ENCODE results near the gene SLC9A8. TPM values are rescaled to one million over a fixed set of nuclear protein-coding genes. Genes with fewer than 3 reads are reported as not detected.

Gene SLC9A8
- total and polyA plus RNA-seq, 4 donors, result 9.3 to 14.0 (median 11.3) TPM

DNA sequence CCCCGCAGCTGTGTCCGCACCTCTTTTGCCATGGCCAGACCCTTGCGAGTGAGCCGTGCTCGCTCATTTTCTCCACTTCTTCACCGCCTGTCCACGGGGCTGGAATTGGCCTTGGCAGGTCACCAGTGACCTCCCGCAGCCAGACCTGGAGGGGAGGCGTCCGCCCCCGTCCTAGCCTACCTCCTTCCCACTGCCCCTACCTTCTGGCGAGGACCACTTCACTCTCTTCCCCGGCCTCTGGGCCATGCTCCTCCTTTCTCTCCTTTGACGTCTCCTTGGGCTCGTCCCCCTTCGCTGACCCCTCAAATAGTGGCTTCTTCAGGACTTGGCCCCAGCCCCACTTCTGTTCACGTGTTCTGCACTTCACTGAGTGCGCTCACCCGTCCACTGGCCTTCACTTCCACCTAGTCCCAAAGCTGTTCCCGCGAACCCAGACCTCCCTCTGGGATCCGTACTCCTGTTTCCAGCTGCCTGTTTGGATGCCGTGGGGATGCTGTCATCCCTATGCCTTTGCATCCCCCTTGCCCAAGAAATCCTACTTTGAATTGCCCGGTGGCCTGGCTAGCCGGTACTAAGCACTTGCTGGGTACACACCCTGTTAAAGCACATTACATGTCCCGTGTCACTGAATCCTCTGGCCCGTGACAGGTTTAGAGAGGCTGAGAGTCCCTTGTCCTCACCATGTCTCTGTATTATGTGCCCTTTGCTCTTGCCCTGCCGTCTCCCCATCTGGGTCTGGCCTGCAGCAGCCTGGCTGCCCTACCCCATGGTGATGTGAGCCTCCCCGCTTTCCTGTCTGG is 69.7 kb downstream of the SLC9A8 start:
- Histone ChIP-seq H3K4me1 (ENCODE audit: control insufficient read depth, insufficient read depth, low read length) (peaks cover 9% of the 10 kb centered on the region), H3K9me3 (ENCODE audit: control insufficient read depth, insufficient read depth, low read length) (no peaks in the 10 kb centered on the region), H3K27ac (ENCODE audit: low read depth, low read length) (no peak overlapping the region), H3K27me3 (ENCODE audit: control insufficient read depth, insufficient read depth, low read length) (no peaks in the 10 kb centered on the region), H3K4me3 (ENCODE audit: low read depth, low read length) (no peak overlapping the region), H3K36me3 (ENCODE audit: control insufficient read depth, insufficient read depth, low read length) (peaks cover 71% of the 10 kb centered on the region)
- WGBS (ENCODE audit: insufficient coverage), result 86% methylated on average over 26 of the region's 29 CpGs
- DNase-seq (ENCODE audit: low read depth in 4 of 6, low spot score in 6 of 6), result no peak

DNA sequence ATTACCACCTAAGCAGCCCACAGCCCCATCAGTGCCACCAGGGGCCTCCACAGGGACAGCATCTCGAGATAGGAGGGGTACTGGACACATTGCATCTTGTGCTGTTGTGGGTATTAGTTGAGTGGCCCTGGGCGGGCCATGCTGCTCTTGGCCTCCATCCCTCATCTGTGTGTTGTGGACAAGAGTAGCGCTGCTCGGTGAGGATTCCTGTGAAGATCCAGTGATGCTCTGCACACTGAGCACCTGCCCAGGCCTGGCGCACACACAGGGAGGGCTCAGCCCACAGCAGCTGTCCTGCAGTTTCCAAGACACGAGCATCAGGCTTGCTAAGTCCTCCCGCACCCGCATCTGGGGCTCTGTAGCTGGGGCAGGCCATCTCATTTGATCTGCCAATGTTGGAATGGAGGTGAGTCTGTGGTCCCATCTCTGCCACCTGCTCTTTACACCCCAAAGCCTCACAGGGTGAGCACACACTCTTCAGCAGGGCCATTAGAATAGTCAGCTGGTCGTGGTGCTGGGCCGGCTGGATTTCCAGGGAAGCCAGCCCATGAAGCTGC is 70.7 kb downstream of the SLC9A8 start:
- H3K4me1 ChIP-seq (ENCODE audit: control insufficient read depth, insufficient read depth, low read length), result peaks cover 19% of the 10 kb centered on the region
- WGBS (ENCODE audit: insufficient coverage), result 91% methylated on average over 7 of the region's 10 CpGs
- no peak for DNase-seq (ENCODE audit: low read depth in 4 of 6, low spot score in 6 of 6)
- H3K9me3 ChIP-seq (ENCODE audit: control insufficient read depth, insufficient read depth, low read length), result no peaks in the 10 kb centered on the region
- no peak overlapping the region for H3K27ac ChIP-seq (ENCODE audit: low read depth, low read length)
- H3K27me3 ChIP-seq (ENCODE audit: control insufficient read depth, insufficient read depth, low read length), result no peaks in the 10 kb centered on the region
- H3K36me3 ChIP-seq (ENCODE audit: control insufficient read depth, insufficient read depth, low read length), result peaks cover 79% of the 10 kb centered on the region
- no peak overlapping the region for H3K4me3 ChIP-seq (ENCODE audit: low read depth, low read length)

DNA sequence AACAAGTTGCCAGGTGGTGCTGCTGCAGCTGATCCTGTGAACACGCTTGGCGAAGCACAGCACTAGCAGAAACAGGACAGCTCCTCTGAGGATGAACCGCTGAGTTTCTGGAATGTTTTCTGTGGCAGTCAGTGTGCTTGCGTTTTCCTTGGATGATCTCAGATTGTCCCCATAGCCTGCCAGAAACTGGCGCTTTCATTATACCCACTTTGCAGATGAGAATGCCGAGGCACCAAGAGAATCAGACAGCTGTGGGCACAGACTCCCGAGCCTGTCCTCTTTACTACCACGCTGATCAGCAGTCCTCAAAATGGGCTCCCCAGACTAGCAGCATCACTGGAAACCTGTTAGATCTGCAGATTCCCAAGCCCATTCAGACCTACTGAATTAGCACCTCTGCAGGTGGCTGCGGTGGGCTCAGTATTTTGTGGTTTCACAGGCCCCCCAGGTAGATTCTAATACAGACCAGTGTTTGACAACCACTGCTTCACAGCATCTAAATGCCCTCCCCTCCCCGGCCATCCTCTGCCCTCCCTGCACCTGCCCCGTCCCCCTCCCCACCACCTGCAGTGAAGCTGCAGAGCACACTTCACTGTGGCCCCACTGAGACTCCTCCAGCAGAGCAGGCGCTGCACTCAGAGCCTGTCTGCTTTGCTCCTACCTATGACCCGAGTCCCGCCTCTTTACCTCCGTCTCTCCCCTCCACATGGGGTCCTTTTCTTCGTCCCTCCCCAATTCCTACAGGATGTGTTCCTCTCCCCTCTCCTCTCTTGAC is 73.1 kb downstream of the SLC9A8 start:
- no peak for DNase-seq (ENCODE audit: low read depth in 4 of 6, low spot score in 6 of 6)
- H3K27ac ChIP-seq (ENCODE audit: low read depth, low read length), result no peak overlapping the region
- H3K36me3 ChIP-seq (ENCODE audit: control insufficient read depth, insufficient read depth, low read length), result peaks cover 82% of the 10 kb centered on the region
- H3K4me3 ChIP-seq (ENCODE audit: low read depth, low read length), result no peak overlapping the region
- 77% methylated on average over 16 of the region's 16 CpGs for WGBS (ENCODE audit: insufficient coverage)
- no peaks in the 10 kb centered on the region for H3K27me3 ChIP-seq (ENCODE audit: control insufficient read depth, insufficient read depth, low read length)
- H3K9me3 ChIP-seq (ENCODE audit: control insufficient read depth, insufficient read depth, low read length), result no peaks in the 10 kb centered on the region
- peaks cover 43% of the 10 kb centered on the region for H3K4me1 ChIP-seq (ENCODE audit: control insufficient read depth, insufficient read depth, low read length)

DNA sequence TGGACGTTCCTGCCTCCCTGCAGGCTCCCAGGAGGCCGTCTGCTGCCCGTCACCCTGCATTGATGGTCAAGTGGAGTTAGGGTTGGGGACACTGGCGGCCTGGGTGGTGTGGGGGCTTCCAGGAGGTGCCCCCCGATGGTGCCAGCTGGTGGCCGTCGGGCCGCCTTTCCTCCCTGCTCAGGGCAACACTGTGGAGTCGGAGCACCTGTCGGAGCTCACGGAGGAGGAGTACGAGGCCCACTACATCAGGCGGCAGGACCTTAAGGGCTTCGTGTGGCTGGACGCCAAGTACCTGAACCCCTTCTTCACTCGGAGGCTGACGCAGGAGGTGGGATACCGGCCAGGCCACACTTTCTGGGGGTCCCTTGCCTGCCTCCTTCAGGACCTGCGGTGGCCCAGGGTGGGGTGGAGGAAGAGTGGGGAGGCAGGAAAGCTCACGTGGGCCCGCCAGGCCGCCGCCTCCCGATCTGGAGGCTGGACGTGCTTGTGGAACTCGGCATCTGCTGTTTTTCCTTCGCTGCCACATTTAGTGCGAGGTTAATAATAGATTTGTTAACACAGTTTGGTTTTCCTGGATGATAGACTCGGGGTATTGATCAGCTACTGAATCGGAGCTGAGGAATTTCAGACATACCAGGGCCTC is 74.1 kb downstream of the SLC9A8 start:
- Histone ChIP-seq H3K27ac (ENCODE audit: low read depth, low read length) (peak overlapping the region; percentile 2), H3K4me1 (ENCODE audit: control insufficient read depth, insufficient read depth, low read length) (peaks cover 53% of the 10 kb centered on the region)

DNA sequence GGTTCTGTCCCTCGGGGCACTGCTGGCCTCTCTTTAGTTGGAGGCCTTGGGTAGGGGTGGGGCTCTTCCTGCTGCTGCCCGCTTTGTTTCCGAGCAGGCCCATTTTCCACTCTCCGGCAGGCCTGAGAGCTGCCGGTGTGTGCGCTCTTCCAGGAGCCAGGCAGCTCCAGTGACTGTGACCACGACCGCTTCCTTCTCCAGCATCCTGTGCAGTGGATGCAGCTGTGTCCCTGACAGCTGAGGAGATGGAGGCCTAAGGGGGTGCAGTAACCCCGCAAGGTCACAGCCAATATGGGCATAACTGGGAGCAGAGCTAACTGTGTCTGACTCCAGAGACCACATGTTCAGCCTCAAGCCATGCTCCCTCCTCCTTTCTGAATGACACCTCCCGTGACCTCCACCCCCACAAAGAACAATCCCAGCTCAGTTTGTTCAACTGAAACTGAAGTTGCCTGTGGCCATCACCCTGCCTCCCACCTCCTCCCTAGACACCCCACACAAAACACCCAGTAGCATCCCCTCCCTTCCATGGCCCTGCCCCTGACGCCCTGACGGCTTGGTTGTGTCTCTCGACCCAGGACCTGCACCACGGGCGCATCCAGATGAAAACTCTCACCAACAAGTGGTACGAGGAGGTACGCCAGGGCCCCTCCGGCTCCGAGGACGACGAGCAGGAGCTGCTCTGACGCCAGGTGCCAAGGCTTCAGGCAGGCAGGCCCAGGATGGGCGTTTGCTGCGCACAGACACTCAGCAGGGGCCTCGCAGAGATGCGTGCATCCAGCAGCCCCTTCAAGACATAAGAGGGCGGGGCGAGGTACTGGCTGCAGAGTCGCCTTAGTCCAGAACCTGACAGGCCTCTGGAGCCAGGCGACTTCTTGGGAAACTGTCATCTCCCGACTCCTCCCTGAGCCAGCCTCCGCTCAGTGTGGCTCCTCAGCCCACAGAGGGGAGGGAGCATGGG is 74.9 kb downstream of the SLC9A8 start:
- Histone ChIP-seq H3K4me1 (ENCODE audit: control insufficient read depth, insufficient read depth, low read length) (peaks cover 60% of the 10 kb centered on the region), H3K9me3 (ENCODE audit: control insufficient read depth, insufficient read depth, low read length) (no peaks in the 10 kb centered on the region), H3K4me3 (ENCODE audit: low read depth, low read length) (no peak overlapping the region), H3K27me3 (ENCODE audit: control insufficient read depth, insufficient read depth, low read length) (no peaks in the 10 kb centered on the region), H3K36me3 (ENCODE audit: control insufficient read depth, insufficient read depth, low read length) (peaks cover 73% of the 10 kb centered on the region), H3K27ac (ENCODE audit: low read depth, low read length) (peak overlapping the region; percentile 13)
- WGBS (ENCODE audit: insufficient coverage), result 82% methylated on average over 32 of the region's 32 CpGs
- DNase-seq (ENCODE audit: low read depth in 4 of 6, low spot score in 6 of 6), result no peak

More for the DNA sequence above, 74.1 kb downstream of the SLC9A8 start:
- DNase-seq (ENCODE audit: low read depth in 4 of 6, low spot score in 6 of 6), result peak in 1 of 6 donors; percentile 65
- Histone ChIP-seq H3K9me3 (ENCODE audit: control insufficient read depth, insufficient read depth, low read length) (no peaks in the 10 kb centered on the region), H3K36me3 (ENCODE audit: control insufficient read depth, insufficient read depth, low read length) (peaks cover 79% of the 10 kb centered on the region), H3K4me3 (ENCODE audit: low read depth, low read length) (no peak overlapping the region), H3K27me3 (ENCODE audit: control insufficient read depth, insufficient read depth, low read length) (no peaks in the 10 kb centered on the region)
- WGBS (ENCODE audit: insufficient coverage), result 81% methylated on average over 25 of the region's 30 CpGs

DNA sequence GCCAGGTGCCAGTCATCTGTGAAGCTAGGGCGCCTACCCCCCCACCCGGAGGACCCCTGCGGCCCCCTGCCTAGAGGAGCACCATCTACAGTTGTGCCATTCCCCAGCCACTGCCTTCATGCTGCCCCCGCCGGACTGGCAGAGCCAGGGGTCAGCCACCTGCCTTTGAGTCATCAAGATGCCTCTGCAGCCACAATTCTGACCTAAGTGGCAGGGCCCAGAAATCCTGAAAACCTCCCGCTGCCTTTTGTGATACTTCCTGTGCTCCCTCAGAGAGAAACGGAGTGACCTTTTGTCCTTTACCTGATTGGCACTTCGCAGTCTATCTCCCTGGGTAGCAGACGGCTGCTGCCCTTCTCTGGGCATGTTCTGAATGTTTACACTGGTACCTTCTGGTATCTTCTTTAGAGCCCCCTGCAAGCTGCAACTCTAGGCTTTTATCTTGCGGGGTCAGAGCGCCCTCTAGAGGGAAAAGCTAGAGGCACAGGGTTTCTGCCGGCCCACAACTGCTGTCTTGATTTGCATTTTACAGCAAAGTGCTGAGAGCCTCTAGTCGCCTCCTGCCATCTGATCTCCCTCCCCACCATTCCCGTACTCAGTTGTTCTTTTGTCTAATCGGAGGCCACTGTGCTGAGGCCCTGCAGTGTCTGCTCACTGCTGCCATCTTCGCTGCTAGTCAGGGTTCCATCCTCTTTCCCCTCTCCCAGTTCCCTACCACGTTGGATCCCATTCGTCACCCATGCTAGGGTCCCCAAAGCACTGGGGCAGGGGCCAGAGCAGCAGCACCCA is 75.8 kb downstream of the SLC9A8 start:
- peaks cover 70% of the 10 kb centered on the region for H3K36me3 ChIP-seq (ENCODE audit: control insufficient read depth, insufficient read depth, low read length)
- H3K4me3 ChIP-seq (ENCODE audit: low read depth, low read length), result no peak overlapping the region

DNA sequence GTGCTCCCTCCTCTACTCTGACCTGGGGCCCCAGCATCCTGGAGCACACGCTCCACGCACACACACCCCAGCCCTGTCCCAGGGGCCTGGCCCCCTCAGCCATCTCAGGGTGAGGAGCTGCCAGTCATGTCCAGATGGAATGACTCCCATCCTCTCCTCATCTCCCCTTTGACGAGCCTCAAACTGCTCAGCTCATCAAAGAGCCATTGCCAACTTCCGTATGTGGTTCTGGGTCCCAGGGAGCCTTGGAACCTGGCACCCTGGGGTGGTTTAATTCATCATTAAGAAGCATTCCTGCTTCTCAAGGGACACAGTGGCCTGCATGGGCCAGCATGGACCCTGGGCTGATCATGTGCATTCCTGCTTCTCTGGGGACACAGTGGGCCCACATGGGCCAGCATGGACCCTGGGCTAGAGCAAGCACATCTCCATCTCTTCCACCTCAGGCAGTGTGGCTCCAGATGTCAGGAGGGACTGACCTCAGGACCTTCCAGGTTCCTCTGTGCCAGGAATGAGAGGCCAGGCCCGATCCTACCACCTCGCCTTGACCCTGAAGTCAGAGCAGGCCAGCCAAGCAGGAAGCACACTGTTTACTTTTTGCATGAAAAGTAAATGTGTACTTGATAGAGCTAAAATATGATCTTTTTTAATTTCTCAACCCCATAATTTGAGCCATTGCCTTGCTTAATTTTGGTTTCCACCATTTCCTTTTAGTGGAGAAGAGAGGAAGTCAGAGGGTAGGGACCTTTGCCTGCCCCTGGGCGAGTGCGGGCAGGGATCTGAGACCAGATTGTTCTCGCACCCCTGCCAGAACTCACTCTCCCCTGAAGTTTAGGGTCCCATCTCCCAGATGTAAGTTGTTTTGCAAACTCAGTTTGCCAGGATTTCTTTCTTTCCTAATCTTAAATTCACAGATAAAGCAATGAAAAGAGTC is 76.6 kb downstream of the SLC9A8 start:
- Histone ChIP-seq H3K36me3 (ENCODE audit: control insufficient read depth, insufficient read depth, low read length) (peaks cover 61% of the 10 kb centered on the region), H3K4me1 (ENCODE audit: control insufficient read depth, insufficient read depth, low read length) (peaks cover 71% of the 10 kb centered on the region), H3K27ac (ENCODE audit: low read depth, low read length) (no peak overlapping the region), H3K27me3 (ENCODE audit: control insufficient read depth, insufficient read depth, low read length) (no peaks in the 10 kb centered on the region), H3K9me3 (ENCODE audit: control insufficient read depth, insufficient read depth, low read length) (no peaks in the 10 kb centered on the region), H3K4me3 (ENCODE audit: low read depth, low read length) (no peak overlapping the region)
- WGBS (ENCODE audit: insufficient coverage), result 71% methylated on average over 4 of the region's 9 CpGs
- DNase-seq (ENCODE audit: low read depth in 4 of 6, low spot score in 6 of 6), result no peak

More for the DNA sequence above, 75.8 kb downstream of the SLC9A8 start:
- H3K27me3 ChIP-seq (ENCODE audit: control insufficient read depth, insufficient read depth, low read length), result no peaks in the 10 kb centered on the region
- 36% methylated on average over 18 of the region's 18 CpGs for WGBS (ENCODE audit: insufficient coverage)
- H3K4me1 ChIP-seq (ENCODE audit: control insufficient read depth, insufficient read depth, low read length), result peaks cover 69% of the 10 kb centered on the region
- DNase-seq (ENCODE audit: low read depth in 4 of 6, low spot score in 6 of 6), result peak; percentile 43 to 91 (median 60)
- H3K27ac ChIP-seq (ENCODE audit: low read depth, low read length), result peak overlapping the region; percentile 13
- H3K9me3 ChIP-seq (ENCODE audit: control insufficient read depth, insufficient read depth, low read length), result no peaks in the 10 kb centered on the region
